Measurements from ENCODE around the gene KCNQ4.

DNA sequence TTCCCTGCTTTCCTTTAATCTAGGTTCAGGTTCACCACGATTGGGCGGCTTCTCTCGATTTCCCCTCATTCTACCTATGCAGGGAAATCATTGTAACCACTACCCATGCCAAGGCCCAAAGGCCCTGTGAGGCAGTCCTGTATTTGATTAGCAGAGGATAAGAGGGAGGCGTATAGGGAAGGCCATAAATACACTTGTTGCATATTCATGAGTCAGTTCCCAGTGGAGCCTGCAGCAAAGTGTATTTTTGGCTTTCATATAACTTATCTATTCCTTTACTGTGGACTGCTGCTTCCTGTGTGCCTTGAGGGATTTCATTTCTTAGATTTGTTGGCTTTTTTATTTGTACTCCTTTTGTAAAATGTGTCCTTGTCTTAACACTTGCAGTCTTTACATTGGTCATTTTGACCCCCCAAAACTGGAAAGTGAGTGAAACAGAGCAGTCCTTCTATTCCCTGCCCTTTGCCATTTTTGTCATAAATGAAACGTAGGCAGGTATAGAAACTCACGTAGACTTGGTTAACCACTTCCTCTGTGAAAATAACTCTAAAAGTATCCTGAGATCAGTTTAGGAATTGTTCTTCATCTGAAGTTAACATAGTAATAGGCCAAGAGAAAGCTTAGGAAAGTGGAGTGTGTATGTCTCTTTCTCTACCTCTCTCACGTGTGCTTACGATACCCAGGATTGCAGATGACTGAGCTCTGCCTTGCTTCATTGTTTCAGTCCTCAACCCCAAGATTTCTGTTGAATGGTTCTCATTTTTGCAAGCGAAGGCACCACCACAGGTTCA is 19.6 kb upstream of the KCNQ4 start:
- TF ChIP-seq CTCF (IDR thresholded peaks at IDR 0.05) (no peak), POLR2AphosphoS5 (IDR thresholded peaks at IDR 0.05) (no peak)

All from breast epithelium (tissue), 3 donors.